Astrocyte (in vitro differentiated cells and primary cell): ENCODE measurements around the gene SMIM14.

ENCODE experiments used
- EZH2 ChIP-seq: IDR thresholded peaks from 2 replicates; pipeline ENCODE4 v1.6.1; 2012; ENCODE audit warnings: mild to moderate bottlenecking, low read length, inconsistent platforms; ENCODE audit not compliant: insufficient read depth
- TF ChIP-seq, protein P1 (sequence below): IDR thresholded peaks from 2 replicates; pipeline ENCODE4 v1.5.1; 2011; ENCODE audit warnings: low read depth, mild to moderate bottlenecking, inconsistent platforms, low read length, moderate library complexity; ENCODE audit not compliant: insufficient read depth

DNA sequence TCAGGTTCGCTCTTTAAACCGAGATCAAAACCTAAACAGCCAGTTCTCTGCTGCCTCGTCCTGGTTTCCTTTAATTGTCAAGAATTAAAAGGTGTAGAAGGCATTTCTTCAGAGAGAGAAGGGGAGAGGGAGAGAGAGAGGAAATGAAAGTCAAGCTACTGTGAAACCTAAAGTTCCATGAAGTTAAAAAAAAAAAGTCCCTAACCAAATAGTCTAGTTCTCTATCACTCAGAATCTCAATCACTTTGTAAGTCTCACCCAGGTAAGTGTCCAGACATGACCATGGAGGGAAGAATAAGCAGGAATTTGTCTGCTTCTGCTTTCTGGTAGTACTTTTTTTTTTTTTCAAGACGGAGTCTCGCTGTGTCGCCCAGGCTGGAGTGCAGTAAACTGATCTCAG lies 18.8 kb upstream of the SMIM14 start:
- TF ChIP-seq EZH2 = no peak
- TF ChIP-seq, protein P1, sequence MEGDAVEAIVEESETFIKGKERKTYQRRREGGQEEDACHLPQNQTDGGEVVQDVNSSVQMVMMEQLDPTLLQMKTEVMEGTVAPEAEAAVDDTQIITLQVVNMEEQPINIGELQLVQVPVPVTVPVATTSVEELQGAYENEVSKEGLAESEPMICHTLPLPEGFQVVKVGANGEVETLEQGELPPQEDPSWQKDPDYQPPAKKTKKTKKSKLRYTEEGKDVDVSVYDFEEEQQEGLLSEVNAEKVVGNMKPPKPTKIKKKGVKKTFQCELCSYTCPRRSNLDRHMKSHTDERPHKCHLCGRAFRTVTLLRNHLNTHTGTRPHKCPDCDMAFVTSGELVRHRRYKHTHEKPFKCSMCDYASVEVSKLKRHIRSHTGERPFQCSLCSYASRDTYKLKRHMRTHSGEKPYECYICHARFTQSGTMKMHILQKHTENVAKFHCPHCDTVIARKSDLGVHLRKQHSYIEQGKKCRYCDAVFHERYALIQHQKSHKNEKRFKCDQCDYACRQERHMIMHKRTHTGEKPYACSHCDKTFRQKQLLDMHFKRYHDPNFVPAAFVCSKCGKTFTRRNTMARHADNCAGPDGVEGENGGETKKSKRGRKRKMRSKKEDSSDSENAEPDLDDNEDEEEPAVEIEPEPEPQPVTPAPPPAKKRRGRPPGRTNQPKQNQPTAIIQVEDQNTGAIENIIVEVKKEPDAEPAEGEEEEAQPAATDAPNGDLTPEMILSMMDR = no peak
